Panc1 (cell line): ENCODE results near the gene PDIK1L. TPM values are rescaled to one million over a fixed set of nuclear protein-coding genes. Genes with fewer than 3 reads are reported as not detected.

Source experiments
- ATAC-seq: fragments of 200-7000 bp; cut with Tn5 transposase; 2 replicates; pipeline ENCODE4 v1.9.1; 2020; ENCODE audit warnings: mild to moderate bottlenecking, moderate library complexity
- BruUV-seq: library from RNA; stranded (reverse); fragments of 400-500 nt; replicated peaks from 2 replicates; lab custom pipeline; 2021; lab: Mats Ljungman, UMichigan
- CTCF ChIA-PET: fragments of 300-600 bp; sonication (Branson Sonifier 250); formaldehyde crosslinking; loops from one replicate; lab custom pipeline; 2022; ENCODE audit warnings: antibody characterized with exemption; lab: Charles Lee
- POLR2A ChIA-PET: fragments of 300-600 bp; sonication (Branson Sonifier 250); formaldehyde crosslinking; loops from one replicate; lab custom pipeline; 2022; ENCODE audit warnings: antibody characterized with exemption; lab: Charles Lee
- DNase-seq: peaks from one replicate; pipeline ENCODE4 v3.0.0-alpha.2; 2010; ENCODE audit warnings: low read depth, low spot score
- H3K27ac ChIP-seq: 2 replicates; pipeline ENCODE4 v1.5.1; 2011; ENCODE audit warnings: mild to moderate bottlenecking, low read length, inconsistent platforms
- H3K27me3 ChIP-seq: fragments of 200-500 bp; sonication (Bioruptor generic); 2 replicates; pipeline ENCODE4 v1.6.0; 2014; ENCODE audit warnings: low read length, inconsistent platforms; ENCODE audit not compliant: control insufficient read depth, insufficient read depth
- H3K36me3 ChIP-seq: fragments of 200-500 bp; sonication (Bioruptor generic); 2 replicates; pipeline ENCODE4 v1.5.1; 2014; ENCODE audit warnings: inconsistent platforms, mild to moderate bottlenecking, low read length, moderate library complexity; ENCODE audit not compliant: control insufficient read depth, insufficient read depth
- H3K4me1 ChIP-seq: 2 replicates; pipeline ENCODE4 v1.5.1; 2011; ENCODE audit warnings: inconsistent platforms, mild to moderate bottlenecking, low read length, moderate library complexity; ENCODE audit not compliant: control insufficient read depth, insufficient read depth
- H3K4me3 ChIP-seq, 2 experiments: 2 replicates each; pipeline ENCODE4 v1.5.1; 2011 to 2012; ENCODE audit warnings: low read depth in 2 of 2, low read length in 2 of 2, mild to moderate bottlenecking in 2 of 2, inconsistent platforms in 1 of 2, moderate library complexity in 1 of 2
- H3K9me3 ChIP-seq: fragments of 200-500 bp; sonication (Bioruptor generic); 2 replicates; pipeline ENCODE4 v1.5.1; 2014; ENCODE audit warnings: low read depth, mild to moderate bottlenecking, inconsistent platforms, low read length, moderate library complexity; ENCODE audit not compliant: control insufficient read depth, insufficient read depth
- POLR2AphosphoS5 ChIP-seq: IDR thresholded peaks from 2 replicates; pipeline ENCODE4 v1.6.1; 2012; ENCODE audit warnings: mild to moderate bottlenecking, low read depth, low read length, moderate library complexity
- REST ChIP-seq, 2 experiments: IDR thresholded peaks; 2 replicates each; pipeline ENCODE4 v1.6.1; 2011 to 2012; ENCODE audit warnings: low read depth in 2 of 2, control low read depth in 1 of 2, low read length in 1 of 2, mild to moderate bottlenecking in 1 of 2, moderate library complexity in 1 of 2; ENCODE audit not compliant: insufficient read depth in 1 of 2
- SIN3A ChIP-seq: IDR thresholded peaks from 2 replicates; pipeline ENCODE4 v1.6.1; 2012; ENCODE audit warnings: low read depth, mild to moderate bottlenecking, low read length, moderate library complexity, borderline replicate concordance; ENCODE audit not compliant: insufficient read depth
- TCF7L2 ChIP-seq: IDR thresholded peaks from 2 replicates; pipeline ENCODE4 v1.6.1; 2011; ENCODE audit warnings: mild to moderate bottlenecking, low read depth, low read length, inconsistent platforms
- in situ Hi-C: cut with HindIII; loops from 2 replicates; pipeline ENCODE4 v1.10.0; 2016; ENCODE audit warnings: low sequenced_read_pairs, low pct_unique_long_range_greater_than_20kb
- intact Hi-C: fragments of 100-400 bp; cut with micrococcal nuclease; formaldehyde crosslinking; loops from one replicate; pipeline ENCODE4 v1.10.0; 2022; ENCODE audit not compliant: unreplicated experiment
- total RNA-seq: library from RNA; stranded (reverse); gene quantifications from one replicate; pipeline ENCODE4 v1.2.1, GENCODE V29; 2021; ENCODE audit not compliant: unreplicated experiment
- TF ChIP-seq, protein P1 (sequence below): fragments of 450-650 bp; IDR thresholded peaks from 2 replicates; pipeline ENCODE4 v1.5.1; 2017; ENCODE audit warnings: mild to moderate bottlenecking

Gene PDIK1L
- total RNA-seq, 1 experiment from 2014 or later = 8.0 TPM

- intact Hi-C loops (no loop called here), in situ Hi-C loops (no loop called here)
- no peaks in the 10 kb centered on the region; the same call in 1 of the 2 replicates for H3K36me3 ChIP-seq
- H3K27ac ChIP-seq = peak overlapping the region; percentile 60
- no peaks in the 10 kb centered on the region for H3K27me3 ChIP-seq
- ATAC-seq (no peak), DNase-seq (no peak)
- POLR2A ChIA-PET = interaction anchor here (0.8 kb wide), 1 partner anchor 15 kb away, joined by 3 read pairs; no protein-coding TSS in a partner anchor
- H3K4me3 ChIP-seq = peak overlapping the region; percentile 87 to 95
- BruUV-seq = no TSS peak
- peaks cover 17% of the 10 kb centered on the region for H3K4me1 ChIP-seq
- no peak for TF ChIP-seq SIN3A
- TF ChIP-seq, protein P1, sequence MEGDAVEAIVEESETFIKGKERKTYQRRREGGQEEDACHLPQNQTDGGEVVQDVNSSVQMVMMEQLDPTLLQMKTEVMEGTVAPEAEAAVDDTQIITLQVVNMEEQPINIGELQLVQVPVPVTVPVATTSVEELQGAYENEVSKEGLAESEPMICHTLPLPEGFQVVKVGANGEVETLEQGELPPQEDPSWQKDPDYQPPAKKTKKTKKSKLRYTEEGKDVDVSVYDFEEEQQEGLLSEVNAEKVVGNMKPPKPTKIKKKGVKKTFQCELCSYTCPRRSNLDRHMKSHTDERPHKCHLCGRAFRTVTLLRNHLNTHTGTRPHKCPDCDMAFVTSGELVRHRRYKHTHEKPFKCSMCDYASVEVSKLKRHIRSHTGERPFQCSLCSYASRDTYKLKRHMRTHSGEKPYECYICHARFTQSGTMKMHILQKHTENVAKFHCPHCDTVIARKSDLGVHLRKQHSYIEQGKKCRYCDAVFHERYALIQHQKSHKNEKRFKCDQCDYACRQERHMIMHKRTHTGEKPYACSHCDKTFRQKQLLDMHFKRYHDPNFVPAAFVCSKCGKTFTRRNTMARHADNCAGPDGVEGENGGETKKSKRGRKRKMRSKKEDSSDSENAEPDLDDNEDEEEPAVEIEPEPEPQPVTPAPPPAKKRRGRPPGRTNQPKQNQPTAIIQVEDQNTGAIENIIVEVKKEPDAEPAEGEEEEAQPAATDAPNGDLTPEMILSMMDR = no peak
- no peak for TF ChIP-seq TCF7L2
- CTCF ChIA-PET = interaction anchor here (0.6 to 1.8 kb wide), 3 partner anchors 65 to 1197 kb away, joined by 3 to 10 read pairs (median 5); partner anchors contain the start of gene CEP85
- no peaks in the 10 kb centered on the region for H3K9me3 ChIP-seq
Measured at GRCh38 chr1:26169198-26169554, 57.6 kb downstream of the PDIK1L start.

- POLR2A ChIA-PET = interaction anchor here (0.8 kb wide), 1 partner anchor 14 kb away, joined by 3 read pairs; no protein-coding TSS in a partner anchor
- intact Hi-C loops = no loop called here
- H3K4me1 ChIP-seq = peaks cover 17% of the 10 kb centered on the region
- peak within 1 kb of the TSS; percentile 93 for H3K27ac ChIP-seq
- no peaks in the 10 kb centered on the region; the same call in 1 of the 2 replicates for H3K36me3 ChIP-seq
- BruUV-seq = TSS peak; percentile 99
- in situ Hi-C loops = no loop called here
- peak; percentile 61 for DNase-seq
- no peaks in the 10 kb centered on the region for H3K27me3 ChIP-seq
- TF ChIP-seq POLR2AphosphoS5 = peak; percentile 90
- TF ChIP-seq, protein P1 = peak; percentile 98
- TF ChIP-seq SIN3A = peak; percentile 94; the same call in 1 of the 2 replicates
- peak; percentile 57; the same call in 1 of the 2 replicates for TF ChIP-seq TCF7L2
- TF ChIP-seq REST (IDR thresholded peaks at IDR 0.05; ENCODE audit: insufficient read depth in 1 of 2, low read depth in 2 of 2, low read length in 1 of 2) = no peak
- CTCF ChIA-PET = interaction anchor here (0.5 to 1.8 kb wide), 7 partner anchors 8 to 1196 kb away, joined by 3 to 10 read pairs (median 3); partner anchors contain the start of gene CEP85
- H3K9me3 ChIP-seq = no peaks in the 10 kb centered on the region
- H3K4me3 ChIP-seq = peak within 1 kb of the TSS; percentile 87 to 95
- ATAC-seq = peak; percentile 97
Measured at GRCh38 chr1:26169669-26170471, 58.2 kb downstream of the PDIK1L start, which contains the start of gene ZNF593. ZNF593 (plus strand) TSS chr1:26169908; CDS start chr1:26169984, 76 bp downstream.
